ENCODE data around the gene ACAD9. TPM values are rescaled to one million over a fixed set of nuclear protein-coding genes. Genes with fewer than 3 reads are reported as not detected.
"Not testable (repeated sequence)": the region's sequence is repeated elsewhere in the genome, so short reads cannot be mapped to it uniquely, and the experiment has no call there.

The ACAD9 gene
- total RNA-seq, 2 experiments from 2014 or later, result 69.5 to 88.5 TPM

GRCh38 chr3:128863560-128863959 lies 15.9 kb upstream of the ACAD9 start:
- Histone ChIP-seq H3K4me2 (ENCODE audit: low read length) (no peak overlapping the region), H3K9me2 (ENCODE audit: insufficient read depth, low read length) (no peaks in the 10 kb centered on the region), H2AFZ (ENCODE audit: low read length) (no peak overlapping the region), H3K36me3 (ENCODE audit: insufficient read depth, low read length) (peaks cover 13% of the 10 kb centered on the region), H3K27ac (ENCODE audit: low read depth, low read length, poor library complexity, severe bottlenecking) (no peak overlapping the region), H3K9me3 (ENCODE audit: low read length) (peaks cover 18% of the 10 kb centered on the region; the same call in 1 of the 2 replicates), H3K4me3 (ENCODE audit: low read depth, low read length, poor library complexity, severe bottlenecking) (no peak overlapping the region), H3K4me1 (ENCODE audit: insufficient read depth, low read length, poor library complexity, severe bottlenecking) (no peaks in the 10 kb centered on the region), H3K79me2 (ENCODE audit: insufficient read depth, low read depth, low read length) (no peaks in the 10 kb centered on the region), H4K20me1 (ENCODE audit: insufficient read depth, low read length) (no peaks in the 10 kb centered on the region)
- intact Hi-C loops (cut with micrococcal nuclease; ENCODE audit: unreplicated experiment), result no loop called here
- no TSS peak for BruUV-seq (replicated peaks)
- CTCF ChIA-PET (ENCODE audit: unreplicated experiment), result no interaction called here
- POLR2A ChIA-PET, result no interaction called here
- no peak for DNase-seq (ENCODE audit: low spot score)
- peak; percentile 67 for TF ChIP-seq CTCF (conservative IDR thresholded peaks at IDR 0.05; ENCODE audit: low read length)
- TF ChIP-seq EZH2phosphoT487 (IDR thresholded peaks at IDR 0.05; ENCODE audit: borderline replicate concordance, low read depth, low read length), result no peak

GRCh38 chr3:128864351-128864811 lies 15.0 kb upstream of the ACAD9 start:
- intact Hi-C loops (cut with micrococcal nuclease; ENCODE audit: unreplicated experiment), result no loop called here
- no peak overlapping the region for H2AFZ ChIP-seq (ENCODE audit: low read length)
- no peak for TF ChIP-seq CTCF (conservative IDR thresholded peaks at IDR 0.05; ENCODE audit: low read length)
- no peak for TF ChIP-seq EZH2phosphoT487 (IDR thresholded peaks at IDR 0.05; ENCODE audit: borderline replicate concordance, low read depth, low read length)
- H4K20me1 ChIP-seq (ENCODE audit: insufficient read depth, low read length), result no peaks in the 10 kb centered on the region
- no peak for DNase-seq (ENCODE audit: low spot score)
- peaks cover 13% of the 10 kb centered on the region for H3K36me3 ChIP-seq (ENCODE audit: insufficient read depth, low read length)
- no peak overlapping the region for H3K4me3 ChIP-seq (ENCODE audit: low read depth, low read length, poor library complexity, severe bottlenecking)
- no peak overlapping the region for H3K4me2 ChIP-seq (ENCODE audit: low read length)
- no peaks in the 10 kb centered on the region for H3K4me1 ChIP-seq (ENCODE audit: insufficient read depth, low read length, poor library complexity, severe bottlenecking)
- no peak overlapping the region for H3K27ac ChIP-seq (ENCODE audit: low read depth, low read length, poor library complexity, severe bottlenecking)
- BruUV-seq (replicated peaks), result no TSS peak
- ChIA-PET CTCF (ENCODE audit: unreplicated experiment) (no interaction called here), POLR2A (interaction anchor here (0.7 kb wide), 1 partner anchor 273 kb away, joined by 6 read pairs; no protein-coding TSS in a partner anchor)
- no peaks in the 10 kb centered on the region for H3K9me2 ChIP-seq (ENCODE audit: insufficient read depth, low read length)
- peaks cover 10% of the 10 kb centered on the region; the same call in 1 of the 2 replicates for H3K9me3 ChIP-seq (ENCODE audit: low read length)
- H3K79me2 ChIP-seq (ENCODE audit: insufficient read depth, low read depth, low read length), result no peaks in the 10 kb centered on the region

GRCh38 chr3:128864849-128865804 lies 14.3 kb upstream of the ACAD9 start:
- H2AFZ ChIP-seq (ENCODE audit: low read length); BruUV-seq (replicated peaks); H3K9me2 ChIP-seq (ENCODE audit: insufficient read depth, low read length); H3K4me2 ChIP-seq (ENCODE audit: low read length); CTCF ChIA-PET (ENCODE audit: unreplicated experiment); H3K4me3 ChIP-seq (ENCODE audit: low read depth, low read length, poor library complexity, severe bottlenecking); H4K20me1 ChIP-seq (ENCODE audit: insufficient read depth, low read length); H3K9me3 ChIP-seq (ENCODE audit: low read length); H3K4me1 ChIP-seq (ENCODE audit: insufficient read depth, low read length, poor library complexity, severe bottlenecking); H3K79me2 ChIP-seq (ENCODE audit: insufficient read depth, low read depth, low read length); DNase-seq (ENCODE audit: low spot score); intact Hi-C loops (cut with micrococcal nuclease; ENCODE audit: unreplicated experiment); H3K27ac ChIP-seq (ENCODE audit: low read depth, low read length, poor library complexity, severe bottlenecking): not testable (repeated sequence)
- peaks cover 11% of the 10 kb centered on the region for H3K36me3 ChIP-seq (ENCODE audit: insufficient read depth, low read length)
- POLR2A ChIA-PET, result interaction anchor here (0.7 kb wide), 1 partner anchor 14 kb away, joined by 4 read pairs; no protein-coding TSS in a partner anchor

All from OCI-LY7 (cell line).